Tibial nerve (tissue), 4 donors: ENCODE data around the gene ZCCHC7. TPM values are rescaled to one million over a fixed set of nuclear protein-coding genes. Genes with fewer than 3 reads are reported as not detected.

ENCODE experiments used
- DNase-seq, 2 donors: peaks; one replicate each; pipeline ENCODE4 v3.0.0-alpha.2; 2019; ENCODE audit warnings: low spot score in 2 of 2
- H3K27ac ChIP-seq, 4 donors: fragments of 200-600 bp; sonication (generic) in 3 of 4; one replicate each; pipeline ENCODE4 v1.5.1; 2017 to 2019; ENCODE audit warnings: mild to moderate bottlenecking in 1 of 4
- H3K27me3 ChIP-seq, 2 donors: fragments of 200-600 bp; sonication (generic) in 1 of 2; one replicate each; pipeline versions ENCODE4 v1.5.1 to v1.6.0; 2017 to 2019
- H3K36me3 ChIP-seq, 3 donors: fragments of 200-600 bp; sonication (generic); one replicate each; pipeline ENCODE4 v1.5.1; 2018 to 2019
- H3K4me1 ChIP-seq, 4 donors: fragments of 200-600 bp; sonication (generic) in 3 of 4; one replicate each; pipeline ENCODE4 v1.5.1; 2017 to 2019
- H3K4me3 ChIP-seq, 4 donors: fragments of 200-600 bp; sonication (generic) in 3 of 4; one replicate each; pipeline ENCODE4 v1.5.1; 2017 to 2019; ENCODE audit warnings: mild to moderate bottlenecking in 1 of 4, moderate library complexity in 1 of 4
- H3K9me3 ChIP-seq, 4 donors: fragments of 200-600 bp; sonication (generic) in 3 of 4; one replicate each; pipeline ENCODE4 v1.5.1; 2017 to 2019
- EP300 ChIP-seq, 2 donors: sonication (generic); formaldehyde crosslinking; IDR thresholded peaks; one replicate each; pipeline ENCODE4 v1.6.1; 2017; ENCODE audit warnings: antibody characterized with exemption in 2 of 2, mild to moderate bottlenecking in 1 of 2
- POLR2A ChIP-seq, 2 donors: fragments of 450-650 bp; IDR thresholded peaks; one replicate each; pipeline ENCODE4 v1.6.1; 2017; ENCODE audit warnings: antibody characterized with exemption in 2 of 2, mild to moderate bottlenecking in 2 of 2, moderate library complexity in 2 of 2
- WGBS, 2 donors: methylation state at CpG; one replicate each; pipeline ENCODE4 v1.1.5; 2018; 5-methylcytosine and 5-hydroxymethylcytosine counted together
- total RNA-seq, 4 donors: library from RNA; depleted of rRNA; stranded (reverse); fragments of >200 nt; gene quantifications; one replicate each; pipeline ENCODE4 v1.1.0, GENCODE V29; 2016
- TF ChIP-seq, protein P1 (sequence below), 5 experiments: fragments of 200-600 bp in 3 of 5; fragments of 450-650 bp in 2 of 5; sonication (generic) in 3 of 5; IDR thresholded peaks; one replicate each; pipeline ENCODE4 v1.5.1; 2016 to 2019; ENCODE audit warnings: antibody characterized with exemption in 5 of 5, mild to moderate bottlenecking in 3 of 5, moderate library complexity in 2 of 5

ZCCHC7 gene
- total RNA-seq, 4 donors from 2014 or later = 11.8 to 24.7 (median 18.3) TPM

DNA sequence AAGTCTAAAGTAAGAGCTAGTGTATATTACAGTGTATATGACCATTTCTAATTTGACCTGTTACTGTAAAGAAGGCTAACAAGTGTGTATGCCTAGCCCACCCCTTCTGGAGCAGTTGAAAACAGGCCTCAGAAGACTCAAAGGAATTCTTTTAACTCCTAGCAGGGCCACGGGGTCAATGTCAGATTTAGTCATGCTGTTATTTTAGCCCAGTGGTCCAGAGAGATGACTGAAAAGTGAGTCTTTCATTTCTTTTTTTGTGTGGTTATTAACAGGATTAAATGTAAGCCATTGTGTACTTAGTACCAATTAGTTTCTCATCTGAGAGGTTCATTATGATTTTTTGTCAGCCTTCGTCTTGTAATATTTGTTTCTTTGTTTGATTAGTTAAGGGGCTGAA, 24.4 kb downstream of the ZCCHC7 start:
- H3K27ac ChIP-seq = no peak overlapping the region
- no peak for DNase-seq
- H3K4me3 ChIP-seq = no peak overlapping the region
- H3K27me3 ChIP-seq = no peaks in the 10 kb centered on the region
- H3K9me3 ChIP-seq = no peaks in the 10 kb centered on the region
- WGBS, 2 donors = 34 to 35% methylated on average over 2 of the region's 2 CpGs
- peaks cover 0 to 54% (median 4%) of the 10 kb centered on the region in 4 donors for H3K4me1 ChIP-seq
- no peak for TF ChIP-seq POLR2A (IDR thresholded peaks at IDR 0.05)
- TF ChIP-seq, protein P1, sequence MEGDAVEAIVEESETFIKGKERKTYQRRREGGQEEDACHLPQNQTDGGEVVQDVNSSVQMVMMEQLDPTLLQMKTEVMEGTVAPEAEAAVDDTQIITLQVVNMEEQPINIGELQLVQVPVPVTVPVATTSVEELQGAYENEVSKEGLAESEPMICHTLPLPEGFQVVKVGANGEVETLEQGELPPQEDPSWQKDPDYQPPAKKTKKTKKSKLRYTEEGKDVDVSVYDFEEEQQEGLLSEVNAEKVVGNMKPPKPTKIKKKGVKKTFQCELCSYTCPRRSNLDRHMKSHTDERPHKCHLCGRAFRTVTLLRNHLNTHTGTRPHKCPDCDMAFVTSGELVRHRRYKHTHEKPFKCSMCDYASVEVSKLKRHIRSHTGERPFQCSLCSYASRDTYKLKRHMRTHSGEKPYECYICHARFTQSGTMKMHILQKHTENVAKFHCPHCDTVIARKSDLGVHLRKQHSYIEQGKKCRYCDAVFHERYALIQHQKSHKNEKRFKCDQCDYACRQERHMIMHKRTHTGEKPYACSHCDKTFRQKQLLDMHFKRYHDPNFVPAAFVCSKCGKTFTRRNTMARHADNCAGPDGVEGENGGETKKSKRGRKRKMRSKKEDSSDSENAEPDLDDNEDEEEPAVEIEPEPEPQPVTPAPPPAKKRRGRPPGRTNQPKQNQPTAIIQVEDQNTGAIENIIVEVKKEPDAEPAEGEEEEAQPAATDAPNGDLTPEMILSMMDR (IDR thresholded peaks at IDR 0.05) = no peak
- TF ChIP-seq EP300 (IDR thresholded peaks at IDR 0.05) = no peak
- no peaks in the 10 kb centered on the region for H3K36me3 ChIP-seq

DNA sequence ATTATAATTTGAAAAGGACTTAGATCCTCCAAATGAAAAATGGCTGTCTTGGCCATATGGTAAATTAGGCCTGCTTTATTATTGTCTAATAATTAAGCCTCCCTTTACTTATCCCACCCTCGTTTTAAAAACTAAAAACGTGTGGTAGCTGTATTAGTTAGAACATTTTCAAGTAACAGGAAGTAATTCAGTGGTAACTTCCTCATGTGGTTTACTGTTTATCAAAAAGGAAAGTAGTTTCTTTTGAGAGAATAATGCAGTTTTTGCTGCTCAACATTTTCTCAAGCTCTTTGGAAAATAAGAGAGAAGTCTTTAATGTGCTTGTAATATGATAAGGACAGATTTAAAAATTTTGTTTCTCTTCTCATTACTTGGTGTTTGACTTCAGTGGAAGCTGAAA, 26.0 kb downstream of the ZCCHC7 start:
- 20 to 30% methylated on average over 2 of the region's 2 CpGs for WGBS, 2 donors
- Histone ChIP-seq H3K36me3 (no peaks in the 10 kb centered on the region), H3K4me1 (peaks cover 0 to 44% (median 3%) of the 10 kb centered on the region in 4 donors), H3K4me3 (no peak overlapping the region), H3K27ac (no peak overlapping the region), H3K27me3 (no peaks in the 10 kb centered on the region), H3K9me3 (no peaks in the 10 kb centered on the region)
- TF ChIP-seq EP300 (IDR thresholded peaks at IDR 0.05) = no peak
- TF ChIP-seq, protein P1 (IDR thresholded peaks at IDR 0.05) = no peak
- no peak for DNase-seq

- Histone ChIP-seq H3K36me3 (no peaks in the 10 kb centered on the region), H3K27me3 (no peaks in the 10 kb centered on the region), H3K27ac (no peak overlapping the region), H3K4me1 (peaks cover 0 to 31% (median 2%) of the 10 kb centered on the region in 4 donors), H3K9me3 (no peaks in the 10 kb centered on the region), H3K4me3 (no peak overlapping the region)
- TF ChIP-seq EP300 (IDR thresholded peaks at IDR 0.05) (no peak), POLR2A (IDR thresholded peaks at IDR 0.05) (no peak)
- TF ChIP-seq, protein P1 (IDR thresholded peaks at IDR 0.05) = no peak
- DNase-seq = no peak
- 88 to 93% methylated on average over 2 of the region's 2 CpGs for WGBS, 2 donors
Measured at GRCh38 chr9:37148181-37148580, 27.8 kb downstream of the ZCCHC7 start.

DNA sequence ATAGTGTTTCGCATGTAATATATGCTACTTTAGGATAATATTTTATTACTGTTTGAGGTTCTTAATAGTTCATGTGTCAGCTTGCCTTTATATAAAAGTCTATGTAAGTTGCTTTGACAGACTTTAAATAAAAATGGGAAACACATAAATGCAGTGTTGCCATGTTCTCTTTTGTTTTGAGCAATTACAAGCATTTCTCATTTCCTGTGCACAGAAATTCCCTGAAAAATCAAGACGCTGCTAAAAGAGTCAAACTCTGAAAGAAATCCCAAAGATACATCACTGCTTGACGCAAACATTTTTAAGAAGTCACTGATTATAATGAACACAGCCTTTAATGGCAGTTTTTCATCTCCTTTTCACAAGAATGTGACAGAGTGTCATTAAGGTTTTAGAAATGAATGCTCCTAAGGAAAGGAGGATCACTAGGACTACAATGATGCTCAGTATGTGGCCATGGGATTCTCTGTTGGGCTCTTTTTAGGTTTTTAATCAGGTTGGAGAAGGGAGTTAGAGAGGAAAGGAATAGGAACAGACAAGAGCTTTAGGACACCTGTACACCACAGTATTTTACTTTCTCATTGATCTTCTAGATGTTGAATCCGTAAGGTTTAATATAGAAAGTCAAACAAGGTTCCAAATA, 29.4 kb downstream of the ZCCHC7 start:
- TF ChIP-seq, protein P1 (IDR thresholded peaks at IDR 0.05) = no peak
- no peak for TF ChIP-seq EP300 (IDR thresholded peaks at IDR 0.05)
- no peak for TF ChIP-seq POLR2A (IDR thresholded peaks at IDR 0.05)
- WGBS, 2 donors = 75 to 80% methylated on average over 4 of the region's 4 CpGs
- Histone ChIP-seq H3K9me3 (no peaks in the 10 kb centered on the region), H3K4me3 (no peak overlapping the region), H3K27ac (no peak overlapping the region), H3K27me3 (no peaks in the 10 kb centered on the region), H3K4me1 (peaks cover 0 to 20% (median 2%) of the 10 kb centered on the region in 4 donors), H3K36me3 (peaks cover 0 to 13% (median 0%) of the 10 kb centered on the region in 3 donors)
- DNase-seq = no peak

DNA sequence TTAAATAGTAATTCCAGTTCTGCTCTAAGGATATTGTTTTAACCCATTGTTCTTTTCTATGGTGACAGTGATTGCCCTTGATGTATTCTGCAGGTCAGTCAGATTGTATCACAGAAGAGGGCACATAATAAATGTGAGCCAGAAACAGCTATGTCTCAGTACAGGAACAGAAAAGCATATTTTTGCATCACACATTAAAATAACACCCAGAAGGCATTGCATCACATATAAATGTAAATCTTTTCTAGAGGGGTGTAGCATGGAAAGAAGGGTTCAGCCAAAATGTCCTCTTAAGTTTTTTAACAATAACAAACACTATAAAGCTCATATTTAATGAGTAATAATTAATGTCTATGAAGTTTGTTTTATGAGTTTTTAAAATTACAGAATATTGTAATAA, 30.0 kb downstream of the ZCCHC7 start:
- H3K4me3 ChIP-seq = no peak overlapping the region
- H3K9me3 ChIP-seq = no peaks in the 10 kb centered on the region
- H3K27ac ChIP-seq = no peak overlapping the region
- no peaks in the 10 kb centered on the region for H3K27me3 ChIP-seq
- DNase-seq = no peak
- H3K4me1 ChIP-seq = peaks cover 0 to 17% (median 2%) of the 10 kb centered on the region in 4 donors
- peaks cover 0 to 14% (median 0%) of the 10 kb centered on the region in 3 donors for H3K36me3 ChIP-seq
- TF ChIP-seq, protein P1 (IDR thresholded peaks at IDR 0.05) = no peak
- TF ChIP-seq POLR2A (IDR thresholded peaks at IDR 0.05) (no peak), EP300 (IDR thresholded peaks at IDR 0.05) (no peak)
